HCEC 1CT (cell line): ENCODE measurements around the gene PCDHA4.
"Not testable (repeated sequence)": the region's sequence is repeated elsewhere in the genome, so short reads cannot be mapped to it uniquely, and the experiment has no call there.

Experiments used
- DNase-seq: peaks from one replicate; pipeline ENCODE4 v3.0.0-alpha.2; 2017

PCDHA4 gene

GRCh38 chr5:140822281-140822629 lies 15.4 kb downstream of the PCDHA4 start:
- DNase-seq = no peak

GRCh38 chr5:140822969-140823368 lies 16.1 kb downstream of the PCDHA4 start:
- not testable (repeated sequence) for DNase-seq

- DNase-seq = no peak
Measured at GRCh38 chr5:140823475-140823874, 16.6 kb downstream of the PCDHA4 start.

GRCh38 chr5:140827704-140828361 lies 21.0 kb downstream of the PCDHA4 start, which contains the start of gene PCDHA6:
Gene PCDHA6 (plus strand): TSS chr5:140827960. CDS start chr5:140828092, 132 bp downstream.
- DNase-seq = no peak

GRCh38 chr5:140828362-140828737 lies 21.5 kb downstream of the PCDHA4 start:
- no peak for DNase-seq

- DNase-seq = not testable (repeated sequence)
Measured at GRCh38 chr5:140829511-140830501, 22.9 kb downstream of the PCDHA4 start.

GRCh38 chr5:140833993-140834392 lies 27.1 kb downstream of the PCDHA4 start, which contains the start of gene PCDHA7:
Gene PCDHA7 (plus strand): TSS chr5:140834269. CDS start chr5:140834384, 115 bp downstream.
- no peak for DNase-seq

GRCh38 chr5:140834439-140835008 lies 27.7 kb downstream of the PCDHA4 start:
- not testable (repeated sequence) for DNase-seq

- DNase-seq = no peak
Measured at GRCh38 chr5:140835622-140836510, 29.0 kb downstream of the PCDHA4 start.

- DNase-seq = no peak
Measured at GRCh38 chr5:140840978-140841962, 34.4 kb downstream of the PCDHA4 start, which contains the start of gene PCDHA8. Gene PCDHA8 (plus strand): TSS chr5:140841187. CDS start chr5:140841322, 135 bp downstream.

GRCh38 chr5:140842798-140843733 lies 36.2 kb downstream of the PCDHA4 start:
- DNase-seq = no peak

- DNase-seq = not testable (repeated sequence)
Measured at GRCh38 chr5:140848139-140849102, 41.6 kb downstream of the PCDHA4 start, which contains the start of gene PCDHA9. Gene PCDHA9 (plus strand): TSS chr5:140848382. CDS start chr5:140848496, 114 bp downstream.

- DNase-seq = not testable (repeated sequence)
Measured at GRCh38 chr5:140849831-140850634, 43.2 kb downstream of the PCDHA4 start.

- no peak for DNase-seq
Measured at GRCh38 chr5:140855772-140856674, 49.2 kb downstream of the PCDHA4 start, which contains the start of gene PCDHA10. Gene PCDHA10 (plus strand): TSS chr5:140855897. CDS start chr5:140856049, 152 bp downstream.

- no peak for DNase-seq
Measured at GRCh38 chr5:140857177-140857986, 50.5 kb downstream of the PCDHA4 start.

- no peak for DNase-seq
Measured at GRCh38 chr5:140857987-140858240, 51.0 kb downstream of the PCDHA4 start.
